A673 (cell line): Measurements from ENCODE around the gene PTPN18.

Experiments
- EZH2 ChIP-seq: fragments of 200-600 bp; sonication (generic); IDR thresholded peaks from 2 replicates; pipeline ENCODE4 v1.6.1; 2017; ENCODE audit warnings: borderline replicate concordance, low read depth, mild to moderate bottlenecking, mixed read lengths, antibody characterized with exemption, low read length; ENCODE audit not compliant: poor library complexity, severe bottlenecking
- TF ChIP-seq, protein P1 (sequence below): fragments of 300-800, 200-600 bp; sonication (generic); conservative IDR thresholded peaks from 2 replicates; pipeline ENCODE4 v1.5.1; 2017; ENCODE audit warnings: low read depth, mild to moderate bottlenecking, antibody characterized with exemption, low read length, moderate library complexity, mixed read lengths

DNA sequence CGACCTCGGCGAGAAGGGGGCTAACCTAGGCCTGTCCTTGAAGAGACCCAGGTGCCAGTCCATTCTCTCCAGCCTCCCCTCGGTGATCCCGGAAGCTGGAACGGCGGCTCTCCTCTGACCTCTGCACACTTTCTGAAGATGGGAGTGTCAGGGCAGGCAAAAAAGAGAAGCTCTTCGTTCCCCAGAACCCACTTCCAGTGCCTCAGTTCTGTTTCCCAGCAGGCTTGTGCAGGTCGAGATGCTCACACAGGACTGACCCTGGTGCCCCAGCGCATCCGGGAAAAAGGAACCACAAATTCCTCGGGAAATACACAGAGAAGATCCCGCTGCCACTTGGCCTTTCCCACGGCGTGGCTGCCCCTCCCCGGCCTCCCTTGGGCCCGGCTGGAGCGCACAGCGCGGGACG, 681 bp upstream of the PTPN18 start:
- TF ChIP-seq, protein P1, sequence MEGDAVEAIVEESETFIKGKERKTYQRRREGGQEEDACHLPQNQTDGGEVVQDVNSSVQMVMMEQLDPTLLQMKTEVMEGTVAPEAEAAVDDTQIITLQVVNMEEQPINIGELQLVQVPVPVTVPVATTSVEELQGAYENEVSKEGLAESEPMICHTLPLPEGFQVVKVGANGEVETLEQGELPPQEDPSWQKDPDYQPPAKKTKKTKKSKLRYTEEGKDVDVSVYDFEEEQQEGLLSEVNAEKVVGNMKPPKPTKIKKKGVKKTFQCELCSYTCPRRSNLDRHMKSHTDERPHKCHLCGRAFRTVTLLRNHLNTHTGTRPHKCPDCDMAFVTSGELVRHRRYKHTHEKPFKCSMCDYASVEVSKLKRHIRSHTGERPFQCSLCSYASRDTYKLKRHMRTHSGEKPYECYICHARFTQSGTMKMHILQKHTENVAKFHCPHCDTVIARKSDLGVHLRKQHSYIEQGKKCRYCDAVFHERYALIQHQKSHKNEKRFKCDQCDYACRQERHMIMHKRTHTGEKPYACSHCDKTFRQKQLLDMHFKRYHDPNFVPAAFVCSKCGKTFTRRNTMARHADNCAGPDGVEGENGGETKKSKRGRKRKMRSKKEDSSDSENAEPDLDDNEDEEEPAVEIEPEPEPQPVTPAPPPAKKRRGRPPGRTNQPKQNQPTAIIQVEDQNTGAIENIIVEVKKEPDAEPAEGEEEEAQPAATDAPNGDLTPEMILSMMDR, result no peak
- no peak for TF ChIP-seq EZH2
